IMR-90 (cell line): Measurements from ENCODE around the gene ZNF443. TPM values are rescaled to one million over a fixed set of nuclear protein-coding genes. Genes with fewer than 3 reads are reported as not detected.

Experiments
- ATAC-seq: fragments of 200-7000 bp; cut with Tn5 transposase; 2 replicates; pipeline ENCODE4 v1.9.1; 2020; ENCODE audit warnings: low read depth, mild to moderate bottlenecking, moderate library complexity
- BruUV-seq: library from RNA; stranded (reverse); fragments of 400-500 nt; replicated peaks from 2 replicates; lab custom pipeline; 2021; lab: Mats Ljungman, UMichigan
- CTCF ChIA-PET: fragments of 300-600 bp; formaldehyde crosslinking; extraction: SDS; loops from one replicate; lab custom pipeline; 2021; ENCODE audit warnings: antibody characterized with exemption; lab: Yijun Ruan, JAX
- POLR2A ChIA-PET: fragments of 300-600 bp; sonication (Branson Sonifier 250); formaldehyde crosslinking; loops from one replicate; lab custom pipeline; 2022; ENCODE audit warnings: antibody characterized with exemption; ENCODE audit not compliant: unreplicated experiment; lab: Charles Lee
- DNase-seq: peaks from one replicate; pipeline ENCODE4 v3.0.0; 2013
- H2AFZ ChIP-seq: replicated peaks from 2 replicates; pipeline ENCODE3; 2013; ENCODE audit warnings: low read length, mild to moderate bottlenecking; ENCODE audit not compliant: poor library complexity
- H2AK5ac ChIP-seq: 2 replicates; pipeline ENCODE4 v1.6.1; 2013; ENCODE audit warnings: low read depth, low read length, inconsistent platforms
- H2AK9ac ChIP-seq: replicated peaks from 2 replicates; pipeline ENCODE3; 2013; ENCODE audit warnings: mild to moderate bottlenecking, low read depth, low read length, moderate library complexity; ENCODE audit not compliant: poor library complexity
- H2BK120ac ChIP-seq: 2 replicates; pipeline ENCODE4 v1.6.1; 2013; ENCODE audit warnings: low read depth, low read length, inconsistent platforms
- H2BK15ac ChIP-seq: 3 replicates; pipeline ENCODE4 v1.6.1; 2013; ENCODE audit warnings: low read depth, low read length, inconsistent platforms
- H2BK20ac ChIP-seq: 2 replicates; pipeline ENCODE4 v1.6.1; 2013; ENCODE audit warnings: low read depth, mild to moderate bottlenecking, inconsistent platforms, low read length, moderate library complexity
- H2BK5ac ChIP-seq: 2 replicates; pipeline ENCODE4 v1.6.1; 2013; ENCODE audit warnings: mild to moderate bottlenecking, low read depth, low read length, inconsistent platforms; ENCODE audit not compliant: poor library complexity, severe bottlenecking
- H3K14ac ChIP-seq: replicated peaks from 2 replicates; pipeline ENCODE4 v1.6.1; 2013; ENCODE audit warnings: low read depth, low read length, inconsistent platforms
- H3K18ac ChIP-seq: 2 replicates; pipeline ENCODE4 v1.6.1; 2013; ENCODE audit warnings: low read depth, low read length, control low read depth
- H3K23ac ChIP-seq: 2 replicates; pipeline ENCODE4 v1.6.1; 2013; ENCODE audit warnings: low read depth, low read length, inconsistent platforms
- H3K27ac ChIP-seq: 2 replicates; pipeline ENCODE4 v1.5.1; 2013; ENCODE audit warnings: mild to moderate bottlenecking, control low read depth, low read length; ENCODE audit not compliant: insufficient read depth
- H3K27me3 ChIP-seq: 2 replicates; pipeline ENCODE4 v1.6.1; 2013; ENCODE audit warnings: low read length; ENCODE audit not compliant: control insufficient read depth, insufficient read depth
- H3K36me3 ChIP-seq: 2 replicates; pipeline ENCODE4 v1.6.1; 2013; ENCODE audit warnings: low read length, mixed read lengths; ENCODE audit not compliant: control insufficient read depth, insufficient read depth
- H3K4ac ChIP-seq: 2 replicates; pipeline ENCODE4 v1.6.1; 2013; ENCODE audit warnings: low read depth, low read length, inconsistent platforms
- H3K4me1 ChIP-seq: 2 replicates; pipeline ENCODE4 v1.6.1; 2013; ENCODE audit warnings: low read length, mixed read lengths; ENCODE audit not compliant: control insufficient read depth, insufficient read depth
- H3K4me2 ChIP-seq: 2 replicates; pipeline ENCODE4 v1.6.1; 2013; ENCODE audit warnings: low read depth, mild to moderate bottlenecking, control low read depth, low read length, moderate library complexity
- H3K4me3 ChIP-seq: 2 replicates; pipeline ENCODE4 v1.5.1; 2013; ENCODE audit warnings: low read depth, mild to moderate bottlenecking, control low read depth, low read length, moderate library complexity; ENCODE audit not compliant: insufficient read depth
- H3K56ac ChIP-seq: 2 replicates; pipeline ENCODE4 v1.6.1; 2013; ENCODE audit warnings: low read length, inconsistent platforms; ENCODE audit not compliant: insufficient read depth; ENCODE audit errors: extremely low read depth
- H3K79me1 ChIP-seq, 2 experiments: 2 replicates each; pipeline ENCODE4 v1.6.1; 2013; ENCODE audit warnings: low read length in 2 of 2, inconsistent platforms in 1 of 2, low read depth in 1 of 2
- H3K9ac ChIP-seq: 2 replicates; pipeline ENCODE4 v1.6.1; 2013; ENCODE audit warnings: low read depth, low read length, control low read depth
- H3K9me1 ChIP-seq: 2 replicates; pipeline ENCODE4 v1.6.1; 2013; ENCODE audit warnings: low read length, inconsistent platforms; ENCODE audit not compliant: insufficient read depth
- H3K9me3 ChIP-seq: 2 replicates; pipeline ENCODE4 v1.6.1; 2013; ENCODE audit warnings: low read length; ENCODE audit not compliant: control insufficient read depth, insufficient read depth
- H4K20me1 ChIP-seq: 2 replicates; pipeline ENCODE4 v1.6.1; 2013; ENCODE audit warnings: low read length, inconsistent platforms; ENCODE audit not compliant: insufficient read depth
- H4K5ac ChIP-seq: 2 replicates; pipeline ENCODE4 v1.6.1; 2013; ENCODE audit warnings: mild to moderate bottlenecking, low read depth, low read length, control low read depth
- H4K8ac ChIP-seq, 2 experiments: 2 replicates each; pipeline ENCODE4 v1.6.1; 2013; ENCODE audit warnings: low read depth in 2 of 2, low read length in 2 of 2, control low read depth in 1 of 2, inconsistent platforms in 1 of 2
- H4K91ac ChIP-seq: 2 replicates; pipeline ENCODE4 v1.6.1; 2013; ENCODE audit warnings: low read depth, low read length, inconsistent platforms; ENCODE audit not compliant: insufficient read depth
- CEBPB ChIP-seq: IDR thresholded peaks from 2 replicates; pipeline ENCODE4 v1.6.1; 2012; ENCODE audit warnings: low read depth, low read length, improper control_type of control experiment
- FOS ChIP-seq: fragments of 150-350 bp; IDR thresholded peaks from 2 replicates; pipeline ENCODE4 v1.6.1; 2016; ENCODE audit warnings: low read depth, low read length
- MXI1 ChIP-seq: IDR thresholded peaks from 2 replicates; pipeline ENCODE4 v1.6.1; 2012; ENCODE audit warnings: low read depth, mild to moderate bottlenecking, low read length, moderate library complexity, borderline replicate concordance
- POLR2A ChIP-seq: IDR thresholded peaks from 2 replicates; pipeline ENCODE4 v1.6.1; 2012; ENCODE audit warnings: mild to moderate bottlenecking, low read depth, low read length
- RAD21 ChIP-seq: IDR thresholded peaks from 2 replicates; pipeline ENCODE4 v1.6.1; 2012; ENCODE audit warnings: low read length, improper control_type of control experiment
- RCOR1 ChIP-seq: IDR thresholded peaks from 2 replicates; pipeline ENCODE4 v1.6.1; 2012; ENCODE audit warnings: mild to moderate bottlenecking, low read length, improper control_type of control experiment; ENCODE audit not compliant: insufficient replicate concordance
- RFX5 ChIP-seq: IDR thresholded peaks from 2 replicates; pipeline ENCODE4 v1.8.0; 2012; ENCODE audit warnings: low read depth, mild to moderate bottlenecking, low read length, moderate library complexity
- WGBS, 2 experiments: methylation state at CpG; one replicate each; pipeline versions ENCODE4 v1.1.5 to v1.1.7; 2013; ENCODE audit warnings: missing lambda C conversion rate in 2 of 2; ENCODE audit not compliant: insufficient read length in 1 of 2; ENCODE audit errors: extremely low coverage in 2 of 2; 5-methylcytosine and 5-hydroxymethylcytosine counted together
- dilution Hi-C: fragments of 300-500 bp; cut with HindIII; formaldehyde crosslinking; loops from one replicate; pipeline ENCODE4 v1.14.3; 2018; ENCODE audit warnings: low sequenced_read_pairs; ENCODE audit not compliant: unreplicated experiment
- in situ Hi-C: fragments of 300-500 bp; cut with MboI; formaldehyde crosslinking; loops from 3 replicates; pipeline ENCODE4 v1.14.3; 2019; ENCODE audit warnings: low sequenced_read_pairs, inconsistent platforms, mixed read lengths
- intact Hi-C: fragments of 100-400 bp; cut with micrococcal nuclease; formaldehyde crosslinking; loops from 2 replicates; pipeline ENCODE4 v1.10.0; 2022
- polyA plus RNA-seq, 3 experiments: library from polyadenylated mRNA; depleted of rRNA; stranded (reverse); fragments of >200 nt; gene quantifications; 2 replicates each; pipeline ENCODE4 v1.2.3, GENCODE V29; 2012; ENCODE audit warnings: low replicate concordance in 1 of 3
- total RNA-seq: library from RNA; depleted of rRNA; stranded (reverse); fragments of >200 nt; gene quantifications from 2 replicates; pipeline ENCODE4 v1.2.3, GENCODE V29; 2012
- TF ChIP-seq, protein P1 (sequence below): fragments of 150-350 bp; IDR thresholded peaks from 2 replicates; pipeline ENCODE4 v1.6.1; 2017; ENCODE audit warnings: mild to moderate bottlenecking, antibody characterized with exemption, low read length, low read depth

Gene ZNF443
- total and polyA plus RNA-seq, 2 of the 4 experiments (the other 2 are of a cell fraction), result 0.79 to 3.2 TPM

DNA sequence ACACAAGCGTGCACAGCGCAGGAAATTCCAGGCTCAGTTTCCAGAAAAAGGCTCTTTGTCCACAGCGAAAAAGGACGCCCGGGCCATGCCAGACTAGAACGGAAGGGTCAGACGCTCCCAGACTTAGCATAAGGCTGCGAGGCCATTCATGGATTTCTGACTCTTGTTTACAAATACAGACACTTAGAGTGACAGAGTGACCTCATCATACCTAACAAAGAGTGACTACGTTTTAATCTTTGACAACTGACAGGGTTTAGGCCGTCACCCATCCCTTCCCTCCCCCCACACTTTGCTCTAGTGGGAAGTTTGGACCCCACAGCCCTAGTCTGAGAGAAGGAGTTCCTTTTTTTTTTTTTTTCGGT, 44.2 kb upstream of the ZNF443 start:
- H3K9me1 ChIP-seq, result 0 out of 2 replicates have a peak, but pooled peaks cover 4% of the 10 kb centered on the region
- 2% methylated on average over 7 of the region's 11 CpGs; no CpG with 5 or more reads in 1 of the 2 experiments for WGBS, 2 experiments
- POLR2A ChIA-PET, result no interaction called here
- no peak overlapping the region for H3K56ac ChIP-seq
- H3K36me3 ChIP-seq, result no peaks in the 10 kb centered on the region
- H2BK5ac ChIP-seq, result no peak overlapping the region
- H3K23ac ChIP-seq, result peak overlapping the region; percentile 44; the same call in 1 of the 2 replicates
- peak overlapping the region; percentile 72 for H4K5ac ChIP-seq
- H2BK120ac ChIP-seq, result no peak overlapping the region
- H3K79me1 ChIP-seq, result peaks cover 21 to 24% of the 10 kb centered on the region in 2 experiments
- CTCF ChIA-PET, result interaction anchor here (0.5 to 1.0 kb wide), 2 partner anchors 12 to 736 kb away, joined by 3 to 4 read pairs; no protein-coding TSS in a partner anchor
- peak overlapping the region; percentile 91 for H2AFZ ChIP-seq
- dilution Hi-C loops, result no loop called here
- H3K4me1 ChIP-seq, result peaks cover 6% of the 10 kb centered on the region
- H2BK20ac ChIP-seq, result no peak overlapping the region
- TF ChIP-seq POLR2A, result no peak
- TF ChIP-seq FOS, result no peak
- no peak for TF ChIP-seq RAD21
- TF ChIP-seq RFX5, result no peak
- no peak for TF ChIP-seq MXI1
- TF ChIP-seq, protein P1, sequence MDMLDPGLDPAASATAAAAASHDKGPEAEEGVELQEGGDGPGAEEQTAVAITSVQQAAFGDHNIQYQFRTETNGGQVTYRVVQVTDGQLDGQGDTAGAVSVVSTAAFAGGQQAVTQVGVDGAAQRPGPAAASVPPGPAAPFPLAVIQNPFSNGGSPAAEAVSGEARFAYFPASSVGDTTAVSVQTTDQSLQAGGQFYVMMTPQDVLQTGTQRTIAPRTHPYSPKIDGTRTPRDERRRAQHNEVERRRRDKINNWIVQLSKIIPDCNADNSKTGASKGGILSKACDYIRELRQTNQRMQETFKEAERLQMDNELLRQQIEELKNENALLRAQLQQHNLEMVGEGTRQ, result no peak
- TF ChIP-seq CEBPB, result no peak
- no peak for TF ChIP-seq RCOR1
- peak overlapping the region; percentile 94 for H3K4me2 ChIP-seq
- no peaks in the 10 kb centered on the region; the same call in 1 of the 2 replicates for H4K20me1 ChIP-seq
- H4K8ac ChIP-seq, result peak overlapping the region; percentile 42 to 85
- H2AK5ac ChIP-seq, result no peak overlapping the region
- no peaks in the 10 kb centered on the region; the same call in 1 of the 2 replicates for H3K9me3 ChIP-seq
- peak overlapping the region; percentile 29 for H3K27ac ChIP-seq
- H4K91ac ChIP-seq, result no peak overlapping the region
- no peak overlapping the region for H2AK9ac ChIP-seq
- no peak overlapping the region for H3K4ac ChIP-seq
- peak overlapping the region; percentile 88 for H3K4me3 ChIP-seq
- in situ Hi-C loops, result no loop called here
- ATAC-seq (peak; percentile 41), DNase-seq (no peak)
- intact Hi-C loops, result no loop called here
- peak overlapping the region; percentile 52 for H3K9ac ChIP-seq
- no peak overlapping the region; the same call in 1 of the 2 replicates for H3K14ac ChIP-seq
- H2BK15ac ChIP-seq, result no peak overlapping the region
- H3K27me3 ChIP-seq, result no peaks in the 10 kb centered on the region
- H3K18ac ChIP-seq, result no peak overlapping the region
- no TSS peak for BruUV-seq
